Retinal pigment epithelial cell (primary cell): ENCODE measurements around the gene FNTB.

Source experiments
- DNase-seq: peaks from one replicate; pipeline ENCODE4 v3.0.0-alpha.2; 2010; ENCODE audit warnings: low read depth
- H3K4me3 ChIP-seq: 2 replicates; pipeline ENCODE4 v1.5.1; 2011; ENCODE audit warnings: mild to moderate bottlenecking, low read length, control low read depth, moderate library complexity
- CTCF ChIP-seq: conservative IDR thresholded peaks from 2 replicates; pipeline ENCODE4 v1.5.1; 2011; ENCODE audit warnings: low read depth, low read length, control low read depth, inconsistent platforms

FNTB gene

GRCh38 chr14:65001723-65002122 is 15.0 kb downstream of the FNTB start:
- no peak for DNase-seq
- TF ChIP-seq CTCF = no peak
- no peak overlapping the region for H3K4me3 ChIP-seq

DNA sequence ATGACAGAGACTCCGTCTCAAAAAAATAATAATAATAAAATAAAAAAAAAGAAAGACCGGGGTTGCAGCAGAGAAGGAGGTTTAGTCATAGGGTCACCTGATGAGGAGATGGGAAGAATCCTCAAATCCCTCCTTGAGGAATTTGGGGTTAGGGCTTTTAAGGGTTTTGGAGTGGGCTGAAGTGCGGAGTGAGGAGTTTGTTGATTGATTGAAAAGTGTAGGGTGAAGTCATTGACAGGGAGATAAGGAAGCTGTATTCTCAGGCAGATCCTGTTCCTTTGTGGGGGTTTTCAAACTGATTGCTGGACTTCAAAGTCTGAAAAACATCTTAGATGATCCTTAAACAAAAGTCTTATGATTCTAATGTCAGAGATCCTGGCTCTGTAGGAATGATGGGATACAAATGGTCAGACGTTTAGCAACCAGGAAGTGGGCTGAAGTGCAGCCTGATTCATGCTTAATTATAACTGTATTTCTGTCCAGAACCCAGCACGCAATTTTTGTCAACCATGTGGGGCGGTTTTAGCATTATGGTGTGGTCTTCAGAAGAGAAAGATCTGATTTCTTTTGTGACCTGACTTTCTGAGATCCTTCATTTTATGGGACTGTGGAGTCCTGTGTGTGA is 16.0 kb downstream of the FNTB start:
- no peak for DNase-seq
- no peak for TF ChIP-seq CTCF
- H3K4me3 ChIP-seq = no peak overlapping the region

GRCh38 chr14:65003394-65003793 is 16.7 kb downstream of the FNTB start:
- no peak for TF ChIP-seq CTCF
- DNase-seq = no peak
- H3K4me3 ChIP-seq = no peak overlapping the region

- no peak for DNase-seq
- H3K4me3 ChIP-seq = no peak overlapping the region
- TF ChIP-seq CTCF = no peak
These were observed 19.6 kb downstream of the FNTB start for GRCh38 chr14:65006261-65006721.

- no peak for DNase-seq
- no peak for TF ChIP-seq CTCF
- H3K4me3 ChIP-seq = no peak overlapping the region
These were observed 20.5 kb downstream of the FNTB start for GRCh38 chr14:65007202-65007601.

DNA sequence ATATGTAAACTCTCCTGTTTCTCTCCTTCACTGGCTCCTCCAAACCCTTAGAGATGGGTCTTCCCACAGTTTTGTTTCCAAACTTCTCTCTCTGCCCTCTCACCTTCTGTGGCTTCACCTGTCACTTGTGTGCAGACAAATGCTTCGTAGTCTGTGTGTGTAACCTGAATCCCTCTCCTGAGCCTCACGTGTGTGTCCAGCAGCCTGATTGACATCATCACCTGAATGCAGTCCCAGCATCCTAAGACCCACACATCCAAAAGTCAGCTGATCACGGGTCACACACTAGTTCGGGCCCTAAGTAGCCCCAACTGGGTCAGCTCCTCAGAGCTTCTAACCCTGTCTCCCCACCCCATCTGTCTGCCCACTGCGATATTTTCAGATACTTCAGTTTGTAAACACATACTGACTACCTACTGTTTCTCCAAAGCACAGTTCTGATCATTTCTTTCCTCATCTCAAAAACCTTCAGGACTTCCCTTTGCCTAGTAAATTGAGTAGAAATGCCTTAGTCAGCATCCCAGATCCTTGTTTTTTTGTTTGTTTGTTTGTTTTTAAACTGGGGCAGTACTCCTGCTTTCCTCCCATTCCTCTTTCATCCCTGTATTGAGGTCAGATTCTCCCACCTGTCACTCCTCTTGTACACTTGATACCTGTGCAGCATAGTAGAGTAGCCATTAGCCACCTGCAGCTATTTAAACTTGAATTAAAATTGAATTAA is 23.7 kb downstream of the FNTB start:
- TF ChIP-seq CTCF = no peak
- DNase-seq = no peak
- no peak overlapping the region for H3K4me3 ChIP-seq

DNA sequence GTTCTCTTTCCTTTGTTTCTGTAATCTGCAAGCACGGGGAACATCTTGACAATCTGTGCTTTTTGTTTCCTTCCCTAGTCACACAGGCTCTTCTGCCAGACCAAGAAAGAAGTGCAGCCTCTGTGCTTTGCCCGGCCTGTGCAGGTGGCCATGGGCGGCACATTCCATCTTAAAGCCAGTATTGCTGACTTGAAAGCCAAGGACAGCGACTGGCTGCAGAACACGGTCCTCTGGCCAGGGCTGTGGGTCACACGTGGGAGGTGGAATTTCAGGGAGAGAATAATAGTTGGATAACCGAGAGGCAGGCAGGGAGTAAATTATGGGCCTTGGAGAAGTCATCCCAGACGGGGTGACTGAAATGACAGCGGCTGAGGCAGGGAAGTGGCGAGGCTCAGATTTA is 24.8 kb downstream of the FNTB start:
- DNase-seq = no peak
- H3K4me3 ChIP-seq = no peak overlapping the region
- no peak for TF ChIP-seq CTCF
